HG02884 (cell line): ENCODE measurements around the gene HECTD1.
"Not testable (repeated sequence)": the region's sequence is repeated elsewhere in the genome, so short reads cannot be mapped to it uniquely, and the experiment has no call there.

Experiments used
- ATAC-seq: cut with Tn5 transposase; IDR thresholded peaks from one replicate; pipeline ENCODE4 v1.9.1; 2021; ENCODE audit warnings: mild to moderate bottlenecking, moderate library complexity; ENCODE audit not compliant: unreplicated experiment

The HECTD1 gene

DNA sequence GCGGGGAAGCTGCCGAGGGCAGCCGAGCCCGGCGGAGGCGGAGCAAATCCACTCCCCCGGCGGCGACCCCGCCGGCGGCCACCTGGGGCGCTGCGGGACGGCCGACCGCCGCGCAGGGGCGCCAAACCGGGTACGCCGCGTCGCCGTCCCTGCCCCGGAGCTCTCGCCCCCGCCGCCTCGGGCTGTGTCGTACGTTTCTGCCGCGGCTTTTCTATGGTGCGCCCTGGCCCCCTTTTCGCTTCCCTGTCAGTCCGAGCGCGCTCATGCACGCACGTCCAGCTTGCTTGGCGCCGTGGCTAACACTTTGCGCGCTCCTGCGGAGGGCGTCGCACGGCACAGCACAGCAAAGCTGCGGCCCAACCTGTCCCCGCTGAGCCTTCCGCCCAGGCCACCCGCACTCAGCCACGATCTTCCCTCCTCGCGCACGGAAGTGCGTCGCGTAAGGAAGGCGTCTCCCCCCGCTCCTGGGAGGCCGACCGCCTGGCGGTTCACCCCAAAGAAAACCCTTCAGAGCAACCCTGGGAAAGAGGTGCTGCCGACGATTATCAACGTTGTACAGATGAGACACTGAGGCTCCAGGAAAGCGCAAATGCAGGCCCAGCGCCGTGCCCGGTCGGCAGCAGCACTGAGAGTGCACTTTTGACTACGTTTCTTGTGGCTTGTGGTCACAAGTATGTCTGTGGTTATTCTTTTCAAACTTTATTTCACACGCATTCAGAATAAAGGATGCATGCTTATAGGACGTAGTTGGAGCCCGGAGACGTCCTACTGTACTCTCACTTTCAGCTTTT lies at the start of gene HECTD1:
Gene HECTD1 (minus strand): TSS at position 39 of the 791 bp plus-strand sequence. CDS start 1,857 bp downstream, outside the sequence.
- peak; percentile 67 for ATAC-seq

DNA sequence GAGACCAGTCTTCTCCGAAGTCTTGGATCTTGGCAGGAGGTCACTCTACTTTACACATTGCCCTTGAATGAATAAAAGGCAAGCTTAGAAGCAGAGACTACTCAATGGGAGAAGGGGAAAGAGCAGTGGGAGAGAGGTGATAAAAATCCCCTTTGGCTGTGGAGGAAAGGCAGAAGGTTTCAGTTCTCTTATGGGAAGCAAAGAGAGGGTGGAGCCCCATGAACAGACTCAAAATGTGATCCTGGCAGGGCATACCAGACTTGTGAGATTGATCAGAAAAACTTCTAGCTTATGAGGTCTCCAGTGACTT lies 49.6 kb upstream of the HECTD1 start:
- no peak for ATAC-seq

DNA sequence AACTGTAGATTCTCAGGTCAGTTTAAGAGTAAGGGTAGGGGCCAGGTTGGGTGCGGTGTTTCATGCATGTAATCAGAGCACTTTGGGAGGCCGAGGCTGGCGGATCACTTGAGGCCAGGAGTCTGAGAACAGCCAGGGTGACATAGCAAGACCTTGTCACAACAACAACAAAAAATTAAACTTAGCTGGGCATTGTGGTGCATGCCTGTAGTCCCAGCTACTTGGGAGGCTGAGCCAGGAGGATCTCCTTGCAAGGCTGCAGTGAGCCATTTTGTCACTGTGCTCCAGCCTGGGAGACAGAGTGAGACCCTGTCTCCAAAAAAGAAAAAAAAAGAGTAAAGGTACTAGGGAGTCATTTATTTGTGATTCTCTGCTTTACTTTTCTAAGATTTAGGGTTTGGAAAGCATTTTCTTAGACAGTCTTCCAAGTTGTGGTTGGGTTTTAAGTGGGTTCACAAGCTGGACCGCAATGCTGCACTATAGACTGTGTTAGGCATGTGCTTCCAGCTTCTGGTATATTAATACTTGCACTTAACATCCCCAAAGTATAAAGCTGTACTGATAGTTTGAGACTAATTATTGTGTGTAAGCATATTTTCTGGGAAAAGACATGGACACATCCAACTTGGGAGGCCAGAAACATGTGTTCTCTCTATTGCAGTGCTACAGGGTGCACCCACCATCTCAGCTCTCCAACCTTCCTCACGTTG lies 49.1 kb upstream of the HECTD1 start:
- ATAC-seq = no peak

DNA sequence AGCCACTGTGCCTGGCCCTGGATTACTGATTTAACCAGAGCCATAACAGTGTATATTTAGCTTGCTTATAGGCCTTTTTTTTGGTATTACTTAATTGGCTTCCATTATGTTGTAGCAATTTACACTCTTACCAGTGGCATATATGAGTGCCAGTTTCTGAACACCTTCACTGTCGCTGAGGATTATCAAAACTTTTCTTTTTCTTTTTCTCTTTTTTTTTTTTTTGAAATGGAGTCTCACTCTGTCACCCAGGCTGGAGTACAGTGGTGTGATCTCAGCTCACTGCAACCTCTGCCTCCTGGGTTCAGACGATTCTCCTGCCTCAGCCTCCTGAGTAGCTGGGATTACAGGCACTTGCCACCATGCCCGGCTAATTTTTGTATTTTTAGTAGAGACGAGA lies 48.3 kb upstream of the HECTD1 start:
- ATAC-seq = not testable (repeated sequence)

DNA sequence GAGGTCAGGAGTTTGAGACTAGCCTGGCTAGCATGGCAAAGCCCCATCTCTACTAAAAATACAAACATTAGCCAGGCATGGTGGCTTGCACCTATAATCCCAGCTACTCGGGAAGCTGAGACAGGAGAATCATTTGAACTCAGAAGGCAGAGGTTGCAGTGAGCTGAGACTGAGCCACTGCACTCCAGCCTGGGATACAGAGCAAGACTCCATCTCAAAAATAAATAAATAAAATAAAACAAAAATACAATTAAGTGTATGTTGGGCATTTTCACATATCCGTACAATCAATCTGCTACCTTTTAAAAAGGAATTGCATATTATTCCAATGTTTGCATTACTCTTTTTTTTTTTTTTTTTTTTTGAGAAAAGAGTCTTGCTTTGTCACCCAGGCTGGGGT lies 47.7 kb upstream of the HECTD1 start:
- ATAC-seq = no peak

DNA sequence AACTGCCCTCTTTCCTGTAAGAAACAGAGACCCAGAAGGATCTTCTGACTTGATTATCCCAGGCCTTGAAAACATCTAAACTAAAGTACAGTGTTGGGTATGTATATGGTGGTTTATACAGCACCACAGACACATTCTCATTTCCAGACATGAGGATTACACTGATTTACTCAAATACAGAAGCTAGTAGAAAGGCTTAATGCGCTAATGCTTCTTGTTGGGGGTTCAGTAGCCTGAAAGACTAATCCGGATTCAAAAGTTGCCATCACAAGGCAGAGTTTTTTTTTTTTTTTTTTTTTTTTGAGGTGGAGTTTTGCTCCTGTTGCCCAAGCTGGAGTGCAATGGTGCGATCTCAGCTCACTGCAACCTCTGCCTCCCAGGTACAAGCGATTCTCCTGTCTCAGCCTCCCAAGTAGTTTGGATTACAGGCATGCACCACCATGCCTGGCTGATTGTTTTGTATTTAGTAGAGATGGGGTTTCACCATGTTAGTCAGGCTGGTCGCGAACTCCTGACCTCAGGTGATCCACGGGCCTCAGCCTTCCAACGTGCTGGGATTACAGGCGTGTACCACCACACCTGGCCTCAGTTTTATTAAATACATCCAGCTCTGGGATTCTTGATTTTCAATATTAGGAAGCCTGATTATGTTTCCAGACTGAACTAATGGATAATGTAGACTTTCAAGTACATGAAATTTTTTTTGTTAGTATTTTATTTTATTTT lies 46.3 kb upstream of the HECTD1 start:
- ATAC-seq = no peak

DNA sequence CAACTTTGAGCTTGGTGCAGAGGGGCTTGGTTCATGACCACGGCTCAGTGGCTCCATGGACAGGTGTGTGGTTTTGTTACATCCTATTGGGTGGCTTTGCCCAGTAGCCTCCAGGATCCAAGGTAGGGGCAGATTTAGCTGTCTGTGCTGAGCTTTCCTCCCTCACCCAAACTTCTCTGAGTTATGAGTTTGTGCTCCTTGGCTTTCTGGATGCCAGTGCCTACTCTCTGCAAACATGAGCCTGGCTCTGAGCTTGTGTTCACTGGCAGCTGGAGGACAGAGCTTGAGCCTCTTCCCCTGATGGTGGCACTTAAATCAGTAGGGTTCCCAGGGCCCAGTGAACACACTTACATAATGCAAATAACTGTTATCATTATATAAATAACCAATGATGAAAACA lies 45.3 kb upstream of the HECTD1 start:
- no peak for ATAC-seq

DNA sequence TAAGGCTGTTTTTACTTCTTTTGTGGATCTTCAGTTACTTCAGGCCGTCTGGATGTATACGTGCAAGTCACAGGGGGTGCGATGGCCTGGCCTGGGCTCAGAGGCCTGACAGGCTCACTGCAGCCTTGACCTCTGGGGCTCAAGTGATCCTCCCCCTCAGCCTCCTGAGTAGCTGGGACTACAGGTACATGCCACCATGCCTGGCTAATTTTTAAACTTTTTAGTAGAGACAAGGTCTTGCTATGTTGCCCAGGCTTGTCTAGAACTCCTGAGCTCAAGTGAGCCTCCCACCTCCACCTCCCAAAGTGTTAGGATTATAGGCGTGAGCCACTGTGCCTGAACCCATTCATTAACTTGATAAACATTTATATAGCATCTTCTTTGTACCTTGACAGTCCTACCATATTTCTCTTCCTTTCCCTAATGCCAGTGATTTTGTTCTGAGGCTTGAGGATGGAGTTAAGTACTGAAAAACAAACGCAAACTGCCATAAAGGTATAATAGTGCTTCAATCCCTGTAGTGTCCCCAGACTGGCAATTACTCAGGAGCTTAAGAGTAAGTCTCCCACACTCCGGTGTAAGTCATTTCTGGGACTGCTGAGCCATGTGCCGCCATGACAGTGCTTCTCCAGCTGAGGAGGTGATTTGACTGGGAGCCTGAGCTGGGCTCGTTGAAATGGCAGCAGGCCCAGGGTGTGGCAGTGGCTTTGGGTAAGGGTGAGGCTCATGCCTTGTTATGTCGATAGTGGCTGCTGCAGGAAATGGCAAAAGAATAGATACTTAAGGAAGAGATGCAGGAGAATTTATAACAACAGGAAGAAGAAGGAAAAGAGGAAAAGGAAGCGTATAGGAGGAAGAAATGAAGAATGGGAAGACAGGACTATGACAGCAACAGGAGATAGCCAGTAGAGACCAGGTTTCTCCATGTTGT lies 43.7 kb upstream of the HECTD1 start:
- no peak for ATAC-seq

DNA sequence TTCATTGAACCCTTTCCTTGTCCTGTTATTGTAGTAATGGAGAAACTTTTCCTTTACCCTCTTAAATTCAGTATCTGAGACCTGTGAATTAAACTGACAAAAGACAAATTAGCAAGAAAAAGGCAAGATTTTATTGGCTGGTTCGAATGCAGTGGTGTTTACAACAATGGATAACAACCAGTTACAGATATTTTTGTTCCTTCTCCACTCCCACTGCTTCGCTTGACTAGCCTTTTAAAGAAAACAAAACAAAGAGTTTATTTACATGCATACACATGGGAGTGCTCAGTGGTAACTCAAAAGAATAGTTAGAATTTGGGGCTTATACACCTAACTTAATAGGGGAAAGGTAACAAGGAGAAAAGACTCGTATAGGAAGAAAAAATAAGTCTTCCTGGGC lies 37.0 kb upstream of the HECTD1 start:
- no peak for ATAC-seq

DNA sequence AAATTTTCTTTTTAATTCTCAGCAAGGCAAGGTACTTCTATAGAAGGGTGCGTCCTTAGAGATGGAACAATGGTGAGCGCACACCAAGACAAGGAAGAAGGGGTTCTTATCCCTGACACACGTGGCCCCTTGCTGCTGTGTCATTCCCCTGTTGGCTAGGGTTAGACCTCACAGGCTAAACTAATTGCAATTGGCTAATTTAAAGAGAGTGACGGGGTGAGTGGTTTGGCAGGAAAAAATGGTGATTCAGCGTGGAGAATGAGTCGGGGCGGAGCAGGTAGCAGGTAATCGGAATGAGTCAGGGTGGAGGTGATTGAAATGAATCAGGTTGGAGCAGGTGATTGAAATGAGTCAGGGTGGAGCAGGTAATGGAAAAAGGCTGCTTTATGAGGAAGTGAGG lies 36.3 kb upstream of the HECTD1 start:
- no peak for ATAC-seq

DNA sequence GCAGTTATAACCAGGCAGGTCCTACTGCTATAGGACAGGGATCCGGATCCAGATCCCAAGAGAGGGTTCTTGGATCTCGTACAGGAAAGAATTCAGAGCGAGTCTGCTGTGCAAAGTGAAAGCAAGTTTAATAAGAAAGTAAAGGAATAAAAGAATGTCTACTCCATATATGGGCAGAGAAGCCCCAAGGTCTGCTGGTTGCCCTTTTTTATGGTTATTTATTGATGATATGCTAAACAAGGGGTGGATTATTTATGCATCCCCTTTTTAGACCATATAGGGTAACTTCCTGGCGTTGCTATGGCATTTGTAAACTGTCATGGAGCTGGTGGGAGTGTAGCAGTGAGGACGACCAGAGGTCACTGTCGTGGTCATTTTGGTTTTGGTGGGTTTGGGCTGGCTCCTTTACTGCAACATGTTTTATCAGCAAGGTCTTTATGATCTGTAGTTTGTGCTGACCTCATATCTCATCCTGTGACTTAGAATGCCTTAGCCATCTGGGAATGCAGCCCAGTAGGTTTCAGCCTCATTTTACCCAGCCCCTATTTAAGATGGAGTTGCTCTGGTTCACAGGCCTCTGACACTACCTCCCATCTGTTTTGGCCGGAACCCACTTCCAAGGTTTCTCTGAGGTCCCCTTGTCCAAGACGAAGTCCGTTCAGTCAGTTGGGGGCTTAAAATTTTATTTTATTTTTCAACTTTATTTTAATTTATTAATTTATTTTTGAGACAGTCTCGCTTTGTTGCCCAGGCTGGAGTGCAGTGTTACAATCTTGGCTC lies 34.8 kb upstream of the HECTD1 start:
- ATAC-seq = not testable (repeated sequence)

DNA sequence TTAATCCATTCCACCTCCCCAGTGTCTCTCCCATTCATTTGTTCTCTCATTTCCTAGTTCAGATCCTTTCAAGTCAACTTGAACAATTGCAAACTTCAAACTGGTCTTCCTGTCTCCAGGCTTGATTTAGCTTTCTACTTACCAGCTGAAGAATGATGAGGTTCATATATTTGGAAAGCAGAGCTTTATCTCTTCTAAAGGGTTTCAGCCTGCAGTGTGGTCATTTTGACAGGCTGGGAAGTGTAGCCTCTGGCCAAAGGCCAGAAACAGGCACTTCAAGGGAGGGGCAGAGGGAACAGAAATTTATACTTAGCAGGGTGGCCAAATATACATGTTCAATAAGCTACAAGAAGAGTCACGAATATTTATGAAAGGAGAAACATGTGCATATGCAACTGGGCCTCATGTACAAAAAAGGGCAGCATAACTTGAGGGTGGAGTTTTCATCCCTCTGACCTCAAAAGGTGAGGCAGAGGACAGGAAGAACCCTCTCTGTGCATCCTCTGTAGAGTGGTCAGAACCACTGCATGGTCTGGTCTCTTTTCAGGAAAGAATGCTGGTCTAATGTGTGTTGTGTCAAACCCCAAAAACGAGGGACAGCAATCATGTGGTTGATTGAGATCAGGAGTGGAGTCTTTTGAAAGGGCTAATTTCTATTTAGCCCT lies 34.0 kb upstream of the HECTD1 start:
- no peak for ATAC-seq

DNA sequence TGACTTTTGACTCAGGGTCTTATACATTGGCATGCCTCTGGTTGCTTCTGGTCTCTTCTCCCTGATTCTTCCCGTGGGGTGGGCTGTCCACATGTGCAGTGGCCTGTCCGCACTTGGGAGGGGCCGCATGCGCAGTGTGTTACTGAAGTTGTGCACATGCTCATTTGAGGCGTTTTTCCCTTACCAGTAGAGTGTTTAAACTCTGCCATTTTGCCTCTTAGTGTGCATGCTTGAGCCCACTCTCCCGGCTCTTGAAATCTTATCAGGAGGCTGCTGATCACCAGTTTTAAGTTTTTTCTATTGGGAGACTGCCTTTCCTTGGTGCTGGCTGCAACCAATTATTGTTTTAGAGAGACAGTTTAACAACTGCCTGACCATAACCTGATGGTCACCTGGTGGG lies 32.1 kb upstream of the HECTD1 start:
- no peak for ATAC-seq

DNA sequence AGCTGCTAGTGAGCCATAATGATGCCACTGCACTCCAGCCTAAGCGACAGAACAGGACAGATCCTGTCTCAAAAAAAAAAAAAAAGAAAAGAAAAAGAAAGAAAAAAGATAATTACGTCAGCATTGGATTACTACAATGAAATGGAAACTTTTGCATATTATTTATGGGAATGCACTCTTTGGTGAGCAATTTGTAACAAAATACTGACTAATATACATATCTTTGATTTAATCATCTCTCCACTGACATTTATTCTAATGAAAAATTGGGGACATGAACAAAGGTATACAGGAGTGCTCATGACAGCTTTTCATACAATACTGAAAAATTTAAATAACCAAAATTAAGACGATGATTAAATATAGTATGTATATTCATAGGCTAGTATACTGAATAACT lies 27.9 kb upstream of the HECTD1 start:
- ATAC-seq = no peak

DNA sequence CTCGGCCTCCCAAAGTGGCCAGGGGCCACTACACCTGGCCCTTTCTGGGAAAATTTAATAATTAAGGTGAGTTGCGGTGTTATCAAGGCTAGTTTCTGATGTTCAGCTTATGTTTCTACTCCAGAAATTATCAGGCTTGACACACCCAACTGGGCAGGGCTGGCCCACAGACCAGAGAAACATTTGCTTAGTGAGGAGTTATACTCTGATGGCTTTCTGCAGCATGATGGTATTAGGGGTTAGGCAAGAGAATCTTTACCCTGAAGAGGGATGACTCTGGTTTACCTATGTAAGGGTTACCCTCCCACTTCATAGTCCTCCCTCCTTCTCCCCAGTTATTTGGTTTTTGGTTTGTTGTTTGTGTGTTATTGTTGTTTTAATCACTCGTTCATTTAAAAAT lies 24.5 kb upstream of the HECTD1 start:
- no peak for ATAC-seq

DNA sequence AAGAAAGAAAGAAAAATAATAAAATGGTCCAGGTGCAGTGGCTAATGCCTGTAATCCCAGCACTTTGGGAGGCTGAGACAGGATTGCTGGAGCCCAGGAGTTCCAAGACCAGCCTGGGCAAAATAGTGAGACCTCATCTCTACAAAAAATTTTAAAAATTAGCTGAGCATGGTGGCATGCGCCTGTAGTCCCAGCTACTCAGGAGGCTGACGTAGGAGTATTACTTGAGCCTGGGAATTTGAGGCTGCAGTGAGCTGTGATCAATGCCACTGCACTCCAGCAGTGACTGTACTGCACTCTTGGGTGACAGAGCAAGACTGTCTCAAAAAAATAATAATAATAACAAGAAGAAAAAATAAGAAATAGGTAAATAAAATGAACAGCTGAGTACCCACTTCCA lies 23.7 kb upstream of the HECTD1 start:
- not testable (repeated sequence) for ATAC-seq

DNA sequence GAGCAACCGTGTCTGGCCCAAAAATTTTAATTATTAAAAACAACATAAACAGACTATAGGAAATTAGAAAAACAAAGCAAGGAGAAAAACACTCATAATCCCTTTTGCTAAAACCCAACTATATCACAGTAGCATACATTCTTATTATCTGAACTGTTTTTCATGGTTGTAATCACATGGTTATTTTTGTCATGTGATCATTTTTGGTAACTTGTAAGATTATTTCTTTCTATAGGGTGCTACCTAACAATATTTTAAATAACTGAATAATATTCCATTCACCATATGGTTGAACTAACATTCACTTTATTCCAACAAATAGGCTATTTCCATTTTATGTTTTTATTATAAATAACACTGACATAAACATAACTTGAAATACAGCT lies 23.0 kb upstream of the HECTD1 start:
- no peak for ATAC-seq

DNA sequence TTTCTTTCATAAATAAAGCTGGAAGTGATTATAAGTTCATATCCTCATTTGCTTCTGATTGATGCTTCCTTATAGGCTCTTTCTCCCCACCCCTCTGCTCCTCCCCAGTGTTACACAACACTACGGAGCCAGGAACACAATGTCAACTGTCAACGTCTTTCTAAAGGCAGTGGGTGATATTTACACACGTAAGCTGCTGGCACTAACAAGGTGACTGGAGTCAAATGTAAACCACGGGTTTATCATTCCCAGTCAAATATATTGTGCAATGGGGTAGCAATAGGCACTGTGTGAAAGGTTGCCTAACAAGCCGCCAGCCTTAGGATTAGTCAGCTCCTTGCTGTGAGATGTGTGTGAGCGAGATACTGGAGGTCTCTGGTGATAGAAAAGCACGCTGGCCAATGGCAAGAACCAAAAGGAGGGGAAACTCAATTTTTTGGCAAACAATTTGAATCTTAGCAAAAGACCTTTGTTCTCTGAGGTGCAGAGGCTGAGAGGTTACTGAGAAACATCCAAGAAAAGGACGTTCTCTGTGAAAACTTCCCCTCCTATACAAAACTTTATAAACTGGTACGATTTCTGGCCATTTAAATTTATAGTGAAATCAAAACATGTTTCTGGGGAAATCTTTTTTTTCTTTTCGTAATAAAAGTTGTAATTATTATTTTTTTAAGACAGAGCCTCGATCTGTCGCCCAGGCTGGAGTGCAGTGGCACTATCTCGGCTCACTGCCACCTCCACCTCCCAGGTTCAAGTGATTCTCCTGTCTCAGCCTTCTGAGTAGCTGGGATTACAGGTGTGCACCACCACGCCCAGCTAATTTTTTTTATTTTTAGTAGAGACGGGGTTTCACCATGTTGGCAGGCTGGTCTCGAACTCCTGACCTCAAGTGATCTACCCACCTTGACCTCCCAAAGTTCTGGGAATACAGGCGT lies 22.3 kb upstream of the HECTD1 start:
- ATAC-seq = no peak

DNA sequence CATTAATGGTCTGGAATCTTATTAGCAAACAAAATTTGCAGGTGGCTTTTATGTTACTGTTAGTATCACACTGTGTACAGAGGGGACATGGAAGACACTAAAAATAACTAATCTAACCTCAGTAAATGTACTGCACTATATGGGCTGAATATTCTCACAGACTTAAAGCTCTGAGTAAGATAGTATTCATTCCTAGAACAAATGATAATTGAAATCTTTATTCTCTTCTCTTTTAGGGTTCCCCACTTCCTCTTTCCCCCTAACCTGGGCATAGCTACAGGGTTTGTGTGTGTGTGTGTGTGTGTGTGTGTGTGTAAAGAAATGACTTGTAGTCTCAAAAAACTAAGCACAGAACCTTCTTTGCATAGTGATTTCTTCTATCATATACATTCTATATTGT lies 21.4 kb upstream of the HECTD1 start:
- peak; percentile 89 for ATAC-seq
